ENCODE results near the gene SH3PXD2A.
"Not testable (repeated sequence)": the region's sequence is repeated elsewhere in the genome, so short reads cannot be mapped to it uniquely, and the experiment has no call there.

The SH3PXD2A gene

DNA sequence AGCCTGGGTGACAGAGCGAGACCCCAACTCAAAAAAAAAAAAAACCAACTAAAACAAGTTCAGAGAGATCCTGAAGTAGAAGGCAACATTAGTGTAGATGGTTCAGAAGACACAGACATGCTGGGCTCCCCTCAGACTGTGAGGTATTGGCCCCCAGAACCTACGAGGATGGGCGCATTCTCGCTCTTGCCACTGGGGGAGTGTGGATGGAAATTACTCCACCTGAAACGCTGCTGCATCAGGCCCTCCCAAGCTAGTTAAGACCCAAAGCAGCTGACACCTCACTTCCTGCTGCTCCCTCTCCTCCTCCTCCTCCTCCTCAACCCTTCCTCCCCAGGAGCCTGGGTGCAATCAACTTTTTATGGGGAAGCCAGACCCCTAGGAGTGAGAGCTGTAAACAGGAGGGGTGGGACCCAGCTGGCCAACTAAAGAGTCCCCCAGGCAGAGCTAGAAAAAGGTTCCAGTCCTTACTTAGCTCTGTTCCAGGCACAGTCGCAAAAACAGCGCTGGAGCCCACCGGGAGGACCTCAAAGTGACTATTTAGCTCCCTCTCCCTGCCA, 7.4 kb downstream of the SH3PXD2A start:
- DNase-seq = no peak

DNA sequence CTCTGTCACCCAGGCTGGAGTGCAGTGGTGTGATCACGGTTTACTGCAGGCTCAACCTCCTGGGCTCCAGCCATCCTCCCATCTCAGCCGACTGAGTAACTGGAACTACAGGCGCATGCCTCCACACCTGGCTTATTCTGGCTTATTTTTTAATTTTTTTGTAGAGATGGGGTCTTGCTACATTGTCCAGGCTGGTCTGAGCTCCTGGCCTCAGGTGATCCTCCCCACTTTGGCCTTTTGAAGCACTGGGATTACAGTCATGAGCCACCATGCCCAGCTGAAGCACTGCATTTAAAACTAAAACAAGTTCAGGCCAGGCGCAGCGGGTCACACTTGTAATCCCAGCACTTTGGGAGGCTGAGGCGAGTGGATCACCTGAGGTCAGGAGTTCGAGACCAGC, 8.0 kb downstream of the SH3PXD2A start:
- no peak for DNase-seq

DNA sequence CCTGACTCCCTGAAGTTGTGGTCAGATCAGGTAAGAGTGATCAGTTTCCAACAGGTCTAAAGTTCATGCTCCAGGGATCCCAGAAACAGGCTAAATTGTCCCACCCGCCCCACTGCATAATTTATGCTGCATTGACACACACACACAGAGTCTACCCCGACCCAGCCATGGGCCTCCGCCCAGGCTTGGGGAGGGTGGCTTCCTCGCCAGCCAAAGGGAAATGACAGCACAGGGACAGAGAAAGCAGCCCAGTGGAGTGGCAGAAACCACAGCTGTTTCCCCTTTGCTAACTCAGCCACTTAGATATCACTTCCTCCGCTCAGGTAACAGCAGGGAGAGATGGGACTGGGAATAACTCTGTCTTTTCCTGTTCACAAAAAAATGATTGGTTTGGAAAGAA, 9.4 kb downstream of the SH3PXD2A start:
- DNase-seq = no peak

DNA sequence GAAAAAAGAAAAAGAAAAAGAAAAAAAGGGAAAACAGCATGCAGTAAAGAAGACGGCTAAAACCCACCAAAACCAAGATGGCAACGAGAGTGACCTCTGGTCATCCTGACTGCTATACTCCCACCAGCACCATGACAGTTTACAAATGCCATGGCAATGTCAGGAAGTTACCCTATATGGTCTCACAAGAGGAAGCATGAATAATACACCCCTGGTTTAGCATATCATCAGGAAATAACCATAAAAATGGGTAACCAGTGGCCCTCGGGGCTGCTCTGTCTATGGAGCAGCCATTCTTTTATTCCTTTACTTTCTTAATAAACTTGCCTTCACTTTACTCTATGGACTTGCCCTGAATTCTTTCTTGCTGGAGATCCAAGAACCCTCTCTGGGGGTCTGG, 10.0 kb downstream of the SH3PXD2A start:
- not testable (repeated sequence) for DNase-seq

DNA sequence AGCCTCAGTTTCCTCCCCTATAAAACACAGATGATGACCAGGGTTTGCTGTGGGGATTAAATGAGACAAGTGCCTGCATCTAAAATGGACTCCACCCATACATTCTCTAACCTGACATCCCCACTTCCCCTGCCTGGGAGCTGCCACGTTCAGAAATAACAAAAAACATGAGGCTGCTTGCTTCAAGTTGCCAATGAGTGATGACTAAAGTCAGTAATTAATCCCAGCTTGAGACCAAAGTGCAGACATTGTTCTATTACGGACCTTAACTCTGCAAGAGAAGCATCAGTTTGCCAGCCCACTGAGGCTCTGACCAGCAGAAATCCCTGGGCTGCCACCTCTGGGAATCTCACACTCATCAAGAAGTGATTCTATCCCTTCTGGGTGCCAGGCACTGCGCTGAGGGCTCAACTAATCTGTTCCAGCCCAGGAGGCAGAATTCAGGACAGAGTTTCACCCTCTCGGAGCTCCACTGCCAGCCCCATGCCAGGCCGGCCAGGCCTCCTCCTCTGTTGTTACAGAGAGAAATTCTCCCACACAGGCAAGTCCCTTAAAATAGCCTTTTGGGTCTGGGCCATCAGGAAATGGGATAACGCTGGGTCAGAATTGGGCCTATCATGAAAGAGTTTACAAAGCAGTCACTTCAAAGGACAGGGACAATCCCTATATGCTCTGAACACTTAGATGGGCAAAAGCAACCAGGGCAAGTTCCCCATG, 11.4 kb downstream of the SH3PXD2A start:
- DNase-seq = no peak

DNA sequence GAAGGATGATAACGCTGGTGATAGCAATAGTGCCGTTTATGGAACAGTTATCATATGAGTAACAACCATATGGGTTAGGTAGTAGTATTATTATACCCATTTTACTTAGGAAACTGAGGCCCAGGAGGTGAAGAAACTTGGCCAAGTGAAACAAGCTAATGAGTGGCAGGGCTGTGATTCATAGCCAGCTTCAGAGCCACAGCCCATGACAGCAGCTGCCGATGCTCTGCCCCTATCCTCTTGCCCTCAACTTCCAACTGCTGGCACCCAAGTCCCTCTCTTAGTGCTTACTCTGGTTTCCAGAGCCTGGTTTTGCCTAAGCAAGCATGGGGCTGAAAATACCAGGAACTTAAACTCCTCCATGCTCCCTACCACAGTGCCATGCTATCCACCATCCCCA, 12.3 kb downstream of the SH3PXD2A start:
- DNase-seq = no peak

DNA sequence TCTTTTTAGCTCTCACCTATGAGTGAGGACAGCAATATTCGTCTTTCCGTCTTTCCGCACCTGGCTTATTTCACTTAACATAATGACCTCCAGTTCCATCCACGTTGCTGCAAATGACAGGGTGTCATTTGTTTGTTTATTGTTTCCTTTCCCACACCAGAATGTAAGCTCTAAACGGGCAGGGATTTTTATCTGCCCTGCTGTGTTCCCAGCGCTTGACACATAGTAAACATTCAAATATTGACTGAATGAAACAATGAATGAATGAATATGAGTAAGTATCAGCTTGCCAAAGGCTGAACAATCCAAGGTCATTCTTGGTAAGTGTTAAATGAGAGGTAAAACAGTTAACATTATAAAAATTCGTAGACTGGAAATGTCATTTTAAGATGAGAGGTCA, 12.8 kb downstream of the SH3PXD2A start:
- DNase-seq = no peak

DNA sequence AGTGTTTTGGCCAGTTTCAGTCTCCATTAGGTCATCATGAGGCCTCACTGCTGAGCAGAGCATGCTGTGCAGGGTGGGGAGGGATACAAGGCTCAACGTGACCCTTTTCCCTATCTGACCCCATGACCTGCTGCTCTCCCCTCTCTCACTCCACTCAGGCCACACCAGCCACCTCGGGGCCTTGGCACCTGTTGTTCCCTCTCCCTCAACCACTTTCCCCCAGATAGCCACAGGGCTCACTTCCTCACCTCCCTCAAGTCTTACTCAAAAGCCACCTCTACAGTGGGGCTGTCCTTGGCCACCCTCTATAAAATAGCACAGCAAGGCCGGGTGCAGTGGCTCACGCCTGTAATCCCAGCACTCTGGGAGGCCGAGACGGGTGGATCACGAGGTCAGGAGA, 13.9 kb downstream of the SH3PXD2A start:
- no peak for DNase-seq

DNA sequence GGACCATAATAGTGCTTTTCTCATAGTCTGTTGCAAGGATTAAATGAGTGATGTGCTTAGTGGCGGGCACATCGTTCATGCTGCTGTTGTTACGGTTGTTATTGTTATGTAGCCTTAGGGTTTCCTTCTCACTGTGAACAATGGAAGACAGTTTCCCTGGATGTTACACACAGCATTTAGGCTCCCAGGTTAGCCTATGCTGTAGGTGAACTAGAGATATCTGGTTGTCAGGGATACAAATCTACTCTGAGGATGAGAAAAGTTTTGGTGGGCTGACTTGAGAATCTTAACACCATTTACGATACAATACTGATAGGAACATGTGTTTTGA, 14.7 kb downstream of the SH3PXD2A start:
- DNase-seq = no peak

DNA sequence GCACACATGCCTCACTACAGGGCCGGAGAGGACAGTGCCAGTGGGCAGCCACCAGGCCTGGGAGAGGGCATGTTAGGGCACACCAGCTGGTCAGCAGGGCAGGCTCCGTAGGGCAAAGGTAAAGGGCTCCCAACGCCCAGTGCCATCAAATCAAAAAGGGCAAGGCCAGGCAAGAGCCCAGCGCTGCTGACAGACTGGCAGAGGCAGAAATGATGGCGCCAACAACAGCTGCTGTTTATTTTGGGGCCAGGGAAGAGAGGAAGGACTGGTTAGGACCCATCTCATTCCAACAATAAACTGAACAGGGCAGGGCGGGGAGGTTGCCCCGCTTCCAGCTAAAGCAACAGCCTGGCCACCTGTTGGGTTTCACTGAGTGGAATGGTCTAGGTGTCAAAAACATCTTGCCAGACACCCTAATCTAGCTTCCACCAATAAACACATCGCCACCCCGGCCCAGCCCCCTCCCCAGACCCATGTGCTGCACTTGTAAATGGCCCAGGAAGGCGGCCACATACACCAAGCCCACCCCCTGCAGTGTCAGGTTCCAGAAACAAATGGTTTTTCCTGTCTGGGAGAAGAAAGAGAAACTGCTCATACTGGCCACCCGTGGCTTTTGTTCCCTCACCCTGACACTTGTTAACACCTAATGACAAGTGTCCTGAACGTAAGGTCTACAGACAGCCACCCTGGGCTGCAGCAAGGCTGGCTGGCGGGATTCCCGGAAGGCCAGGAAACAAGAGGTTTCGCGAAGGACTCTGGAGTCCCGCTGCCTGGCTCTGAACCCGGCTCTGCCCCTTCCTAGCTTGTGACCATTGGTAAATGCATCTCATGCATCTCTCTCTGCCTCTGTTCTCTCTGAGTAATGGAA, 15.3 kb downstream of the SH3PXD2A start:
- DNase-seq = no peak

DNA sequence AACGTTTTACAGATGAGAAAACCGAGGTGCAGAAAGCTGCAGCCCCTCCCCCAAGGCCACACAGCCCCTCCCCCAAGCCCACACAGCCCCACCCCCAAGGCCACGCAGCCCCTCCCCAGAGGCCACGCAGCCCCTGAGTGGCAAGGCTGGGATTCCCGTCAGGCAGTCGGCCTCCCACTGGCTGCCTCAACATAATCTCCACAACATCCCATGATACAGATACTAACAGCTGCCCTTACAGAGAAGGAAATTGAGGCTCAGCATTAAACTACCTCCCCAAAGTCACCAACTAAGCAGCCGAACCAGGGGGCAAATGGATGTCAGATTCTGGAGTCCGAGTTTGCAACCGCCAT, 15.9 kb downstream of the SH3PXD2A start:
- no peak for DNase-seq

DNA sequence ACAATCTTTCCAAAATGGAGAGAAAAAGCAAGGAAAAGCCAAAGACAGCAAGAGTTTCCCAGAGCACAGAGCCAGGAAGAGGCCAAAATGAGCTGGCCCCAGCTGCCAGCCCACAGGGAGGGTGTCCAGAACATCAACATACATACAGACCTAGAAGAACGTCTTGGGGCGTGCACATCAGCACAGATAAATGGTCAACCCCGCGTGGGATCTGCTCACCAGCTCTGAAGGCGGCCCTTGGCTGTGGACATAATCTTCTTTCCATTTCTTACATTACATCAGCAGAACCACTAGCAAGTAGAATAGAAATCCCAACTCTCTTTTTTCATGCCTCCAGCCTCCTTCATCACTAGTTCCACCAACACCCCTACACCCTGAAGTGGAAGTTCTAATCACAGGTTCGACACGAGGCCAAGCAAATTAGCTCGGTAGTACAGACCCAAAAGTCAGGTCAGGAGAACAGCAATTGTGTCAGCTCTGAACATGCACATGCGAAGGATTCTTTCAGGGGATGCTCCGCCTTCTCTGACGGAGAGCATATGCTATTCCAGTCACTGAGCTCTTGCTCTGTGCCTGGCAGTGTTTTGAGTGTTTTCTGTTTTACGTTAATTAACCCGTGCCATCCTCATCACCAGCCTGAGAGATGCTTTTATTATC, 16.4 kb downstream of the SH3PXD2A start:
- DNase-seq = no peak

DNA sequence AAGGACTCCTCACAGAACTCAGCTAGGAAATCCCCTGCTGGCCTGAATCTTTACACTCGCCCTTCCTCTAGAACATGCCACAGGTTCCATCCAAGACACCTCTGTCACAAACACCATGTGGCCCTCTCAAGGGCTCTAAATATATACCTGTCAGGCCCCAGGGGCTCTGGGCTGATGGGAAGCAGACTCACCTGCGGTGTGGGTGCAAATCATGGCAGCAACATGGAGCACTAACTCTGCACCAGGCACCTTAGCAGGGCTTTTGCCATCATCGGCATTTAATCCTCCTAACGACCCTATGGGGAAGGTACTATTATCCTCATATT, 17.3 kb downstream of the SH3PXD2A start:
- no peak for DNase-seq

DNA sequence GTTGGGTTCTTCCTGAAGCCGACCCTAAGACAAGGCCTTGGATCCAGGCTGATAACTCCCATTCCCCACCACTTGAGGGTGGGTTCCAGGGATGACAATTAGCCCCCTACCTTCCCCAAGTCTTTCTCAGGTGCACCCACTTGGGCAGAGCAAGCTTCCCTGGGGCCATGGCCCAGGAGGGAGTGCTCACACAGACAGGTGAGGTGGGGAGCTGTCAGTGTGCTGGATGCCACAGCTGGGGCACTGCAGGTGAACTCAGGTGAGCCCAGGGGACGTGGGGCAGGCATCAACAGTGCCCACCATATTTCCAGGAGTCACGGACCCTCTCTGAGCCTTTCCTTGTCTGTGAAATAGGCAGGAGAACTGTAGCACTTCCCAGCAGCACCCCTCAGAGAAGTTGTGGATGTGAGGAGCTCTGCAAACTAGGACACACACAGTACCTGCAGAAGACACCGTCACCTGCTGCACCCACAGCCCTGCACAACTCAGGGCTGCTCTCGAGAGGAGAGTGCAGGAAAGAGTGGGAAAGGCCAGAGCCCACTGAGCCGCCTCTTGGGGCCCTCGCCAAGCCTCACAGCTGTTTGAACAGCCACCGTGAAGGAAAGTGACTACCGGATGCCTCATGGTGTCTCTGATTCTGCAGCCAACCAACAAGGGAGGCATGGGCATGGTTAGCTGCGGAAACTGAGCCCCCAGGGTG, 17.9 kb downstream of the SH3PXD2A start:
- no peak for DNase-seq

DNA sequence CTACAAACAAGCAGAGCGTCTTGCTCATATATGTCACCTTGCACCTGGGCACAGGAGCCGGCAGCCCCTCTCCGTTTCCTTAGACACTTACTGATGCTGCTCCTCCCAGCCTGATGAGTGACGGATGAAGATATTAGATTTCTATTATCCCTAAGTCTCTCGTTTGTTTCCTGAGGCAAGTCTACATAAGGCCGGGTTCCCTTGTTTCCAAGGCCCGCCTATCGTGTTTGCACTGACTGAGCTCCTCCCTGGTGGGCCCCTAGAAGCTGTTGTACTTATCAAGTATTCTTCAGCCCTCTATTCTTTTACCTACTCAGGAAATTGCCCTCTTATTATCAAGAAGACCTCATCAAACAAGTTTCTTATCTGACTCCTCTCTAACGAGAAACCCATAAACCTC, 18.5 kb downstream of the SH3PXD2A start:
- no peak for DNase-seq

DNA sequence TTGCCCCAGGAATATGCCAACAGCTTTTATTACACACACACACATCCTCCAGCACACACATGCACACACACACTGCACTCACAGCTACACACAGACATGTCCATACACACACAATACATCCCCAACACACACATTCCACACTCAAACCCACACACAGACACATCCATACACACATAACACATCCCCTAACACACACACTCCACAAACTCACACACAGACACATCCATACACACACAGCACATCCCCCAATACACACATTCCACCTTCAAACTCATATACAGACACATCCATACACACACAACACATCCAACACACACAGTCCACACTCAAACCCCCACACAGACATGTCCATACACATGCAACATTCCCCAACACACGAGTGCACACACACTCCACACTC, 19.1 kb downstream of the SH3PXD2A start:
- no peak for DNase-seq

DNA sequence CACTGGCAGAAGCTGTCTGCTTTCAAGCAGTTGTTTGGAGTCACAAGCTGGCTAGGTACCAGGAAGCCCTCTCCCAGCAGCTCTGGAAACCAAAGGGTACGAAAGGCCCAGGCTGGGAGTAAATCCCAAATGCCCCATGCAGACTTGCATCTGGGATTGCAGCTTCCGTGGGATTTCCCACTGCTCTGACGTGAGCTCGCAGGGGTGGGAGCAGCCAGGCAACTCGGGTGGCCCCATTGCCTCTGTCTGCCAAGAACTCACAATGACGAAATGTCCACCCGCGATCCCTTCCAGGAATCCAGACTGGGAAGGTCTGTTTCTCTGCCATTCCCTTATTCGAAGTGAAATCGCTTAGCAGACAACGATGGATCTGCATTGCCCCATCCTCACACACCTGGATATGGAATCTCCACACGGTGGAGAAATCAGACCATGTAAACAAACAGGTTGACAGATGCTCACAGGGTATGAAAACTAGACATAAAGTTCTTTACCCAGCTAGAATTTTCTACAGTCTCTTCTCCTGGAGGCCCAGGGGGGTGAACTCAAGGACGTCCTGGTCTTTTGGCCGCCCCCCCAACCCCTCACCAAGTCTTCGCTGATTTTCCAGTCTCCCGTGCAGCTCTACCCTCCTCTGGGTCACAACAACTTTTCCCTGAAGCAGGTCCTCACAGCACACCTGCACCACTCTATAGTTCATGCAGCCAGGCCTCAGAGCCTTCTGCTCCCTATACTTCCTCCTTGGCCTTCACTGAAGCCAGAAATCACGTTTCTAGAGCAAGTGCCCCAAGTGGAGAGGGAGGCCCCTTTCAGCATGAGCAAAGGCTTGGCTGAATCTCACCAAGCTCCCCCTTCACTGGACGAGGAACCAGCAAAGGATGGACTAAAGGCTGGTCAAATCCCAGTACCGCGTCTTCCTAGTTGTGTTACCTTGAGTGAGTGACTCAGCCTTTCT, 20.0 kb downstream of the SH3PXD2A start:
- DNase-seq = no peak

DNA sequence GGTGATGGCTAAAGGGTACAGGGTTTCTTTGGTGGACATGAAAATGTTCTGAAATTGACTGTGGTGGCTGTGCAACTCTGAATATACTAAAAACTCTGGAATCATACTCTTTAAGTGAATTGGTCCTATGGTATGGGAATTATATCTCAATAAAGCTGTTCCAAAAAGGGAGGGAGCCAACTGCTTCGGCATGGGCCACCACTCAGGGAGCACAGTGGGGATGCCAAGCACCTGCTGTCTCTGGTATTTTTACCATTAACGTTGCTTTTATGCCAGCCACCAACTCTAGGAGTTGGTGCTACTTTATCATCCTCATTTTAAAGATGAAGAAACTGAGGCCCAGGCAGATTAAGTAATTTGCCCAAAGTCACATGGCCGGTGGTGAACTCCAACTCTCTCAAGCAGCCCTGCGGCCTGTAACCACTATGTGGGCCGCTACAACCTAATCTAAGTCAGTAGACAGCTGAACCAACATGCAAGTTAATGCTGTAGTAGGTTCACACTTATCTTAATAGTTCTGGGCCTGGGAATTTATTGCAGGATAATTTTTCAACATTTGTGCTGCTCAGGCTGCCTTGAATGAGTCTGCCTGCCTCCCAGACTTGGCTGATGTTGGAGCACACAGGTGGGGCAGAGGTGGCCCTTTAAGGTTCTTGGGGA, 20.8 kb downstream of the SH3PXD2A start:
- DNase-seq = no peak

DNA sequence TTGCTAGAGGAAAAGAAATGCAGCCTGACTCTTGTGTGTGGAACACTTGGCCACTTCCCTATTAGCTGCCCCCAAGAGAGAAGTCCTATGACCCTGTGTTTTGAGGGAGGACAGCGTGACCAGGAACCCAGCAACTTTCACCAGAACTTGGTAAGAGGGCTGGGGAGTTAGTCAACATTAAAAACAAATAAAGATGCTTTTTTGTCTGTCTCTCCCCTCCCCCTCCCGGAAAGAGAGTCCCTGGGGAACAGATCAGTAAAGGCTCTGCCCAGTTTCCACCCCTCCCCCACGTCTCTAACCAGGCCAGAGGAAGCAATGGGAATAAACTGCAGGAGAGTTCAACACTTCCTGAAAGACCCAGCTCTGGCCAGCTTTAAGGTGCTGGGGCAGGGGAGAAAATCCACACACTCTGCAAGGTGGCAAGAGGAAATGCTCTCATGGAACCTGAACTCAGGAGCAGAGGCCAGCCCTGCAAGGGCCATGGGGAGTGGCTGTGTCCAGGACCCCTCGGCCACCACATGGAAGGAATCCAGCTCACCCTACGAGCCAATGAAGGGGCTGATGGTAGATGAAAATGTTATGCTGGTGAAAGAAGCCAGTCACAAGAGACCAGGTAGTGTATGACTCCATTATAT, 21.5 kb downstream of the SH3PXD2A start:
- no peak for DNase-seq

DNA sequence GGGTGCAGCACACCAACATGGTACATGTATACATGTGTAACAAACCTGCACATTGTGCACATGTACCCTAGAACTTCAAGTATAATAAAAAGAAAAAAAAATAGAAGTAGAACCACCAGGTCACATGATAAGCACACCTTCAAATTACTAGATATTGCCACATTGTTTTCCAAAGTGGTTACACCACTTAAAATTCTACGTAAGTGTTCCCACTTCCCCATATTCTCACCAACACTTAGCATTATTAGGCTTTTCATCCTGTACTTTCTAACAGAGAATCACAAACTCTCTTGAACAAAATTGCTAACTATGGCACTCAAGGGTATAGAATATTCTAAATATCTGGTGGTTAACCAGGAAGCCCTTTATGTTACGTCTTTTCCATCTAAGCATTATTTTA, 22.6 kb downstream of the SH3PXD2A start:
- DNase-seq = no peak

DNA sequence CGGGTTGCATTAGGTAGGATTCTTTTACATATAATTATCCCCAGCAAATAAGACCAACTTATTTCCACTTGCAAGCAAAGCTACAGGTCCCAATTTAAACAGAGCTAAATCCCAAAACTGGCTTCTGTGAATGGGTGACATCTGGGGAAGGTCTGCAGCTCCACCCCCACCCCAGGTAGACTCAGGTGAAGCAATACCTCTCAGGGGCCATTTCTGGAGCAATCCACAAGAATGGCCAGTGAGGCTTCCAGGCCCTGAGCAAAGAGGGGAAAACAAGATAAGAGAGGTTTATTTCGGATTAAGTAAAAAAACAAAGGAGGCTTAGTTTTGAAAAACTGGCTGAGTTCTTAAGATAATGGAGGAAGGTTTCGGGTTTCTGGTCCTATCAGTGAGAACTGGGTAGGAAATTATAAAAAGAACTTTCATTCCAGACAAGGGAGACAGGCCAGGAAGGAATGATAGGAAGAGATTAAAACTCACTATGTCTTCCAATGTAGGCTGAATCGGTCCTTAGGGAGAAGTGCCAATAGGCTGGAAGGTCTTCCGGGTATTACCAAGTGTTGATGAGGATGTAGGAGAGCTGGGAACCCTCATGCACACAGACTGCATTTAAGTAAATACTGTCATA, 25.4 kb downstream of the SH3PXD2A start:
- DNase-seq = no peak

All from SHP77 treated with DMSO at 0.1 percent for 48 hours (cell line).